Measurements from ENCODE around the gene LAMC2.

The LAMC2 gene

GRCh38 chr1:183263886-183264602, 78.0 kb downstream of the LAMC2 start:
- Histone ChIP-seq H3K36me3 (ENCODE audit: insufficient read depth) (no peaks in the 10 kb centered on the region), H3K4me3 (IDR thresholded peaks at IDR 0.05; ENCODE audit: insufficient read depth, low read depth, low read length) (no peak overlapping the region), H3K4me1 (ENCODE audit: low read depth, poor library complexity, severe bottlenecking) (no peaks in the 10 kb centered on the region), H3K27me3 (ENCODE audit: insufficient read depth, low read depth) (no peaks in the 10 kb centered on the region), H4K20me1 (ENCODE audit: insufficient read depth) (no peaks in the 10 kb centered on the region), H3K4me2 (no peak overlapping the region), H3K79me2 (ENCODE audit: insufficient read depth, low read depth) (no peaks in the 10 kb centered on the region), H3K9ac (no peak overlapping the region), H3K27ac (no peak overlapping the region), H2AFZ (ENCODE audit: low read depth) (no peak overlapping the region)
- TF ChIP-seq CTCF (conservative IDR thresholded peaks at IDR 0.05; ENCODE audit: low read depth, low read length): no peak

DNA sequence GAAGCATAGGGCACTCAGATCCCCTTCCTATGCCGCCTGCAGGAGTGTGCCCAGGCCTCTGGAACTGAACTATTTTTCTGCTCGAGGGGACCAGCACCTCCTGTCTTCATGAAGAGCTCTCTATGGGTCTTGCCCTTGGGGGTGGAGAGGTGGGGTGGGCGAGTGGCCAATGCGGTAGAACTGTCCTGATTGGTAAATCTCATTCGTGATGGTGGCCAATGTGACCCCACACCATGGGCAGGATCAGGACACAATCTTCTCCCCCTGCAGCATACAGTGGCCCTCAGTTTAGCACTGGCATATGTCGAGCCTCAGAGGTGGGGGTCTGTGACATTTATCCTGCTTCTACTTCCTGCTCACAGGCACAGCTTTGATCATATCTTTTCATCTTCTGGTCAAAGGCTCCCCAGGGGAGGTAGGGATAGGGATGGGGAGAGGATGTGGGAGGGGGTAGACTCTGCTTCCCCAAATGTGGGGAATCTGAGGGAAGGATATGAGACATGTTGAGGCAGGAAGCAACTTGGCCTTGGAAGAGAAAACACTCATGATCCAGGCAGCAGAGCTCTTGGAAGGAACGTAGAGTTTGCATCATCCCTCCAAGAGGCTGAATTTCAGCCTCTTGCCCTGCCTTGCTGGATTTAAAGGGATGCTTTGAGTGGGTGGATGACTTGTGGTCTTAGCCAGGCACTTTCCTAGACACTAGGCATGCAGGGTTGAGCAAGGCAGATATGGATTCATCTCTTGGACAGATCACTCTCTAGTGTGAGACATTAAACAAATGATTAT, 81.8 kb downstream of the LAMC2 start:
- Histone ChIP-seq H4K20me1 (ENCODE audit: insufficient read depth) (no peaks in the 10 kb centered on the region), H3K9ac (no peak overlapping the region), H3K36me3 (ENCODE audit: insufficient read depth) (no peaks in the 10 kb centered on the region), H3K27me3 (ENCODE audit: insufficient read depth, low read depth) (no peaks in the 10 kb centered on the region), H2AFZ (ENCODE audit: low read depth) (no peak overlapping the region), H3K4me2 (no peak overlapping the region), H3K79me2 (ENCODE audit: insufficient read depth, low read depth) (no peaks in the 10 kb centered on the region), H3K4me3 (IDR thresholded peaks at IDR 0.05; ENCODE audit: insufficient read depth, low read depth, low read length) (no peak overlapping the region), H3K27ac (no peak overlapping the region), H3K4me1 (ENCODE audit: low read depth, poor library complexity, severe bottlenecking) (no peaks in the 10 kb centered on the region)
- no peak for TF ChIP-seq CTCF (conservative IDR thresholded peaks at IDR 0.05; ENCODE audit: low read depth, low read length)

- Histone ChIP-seq H2AFZ (ENCODE audit: low read depth) (no peak overlapping the region), H3K79me2 (ENCODE audit: insufficient read depth, low read depth) (no peaks in the 10 kb centered on the region), H3K27ac (no peak overlapping the region), H3K4me3 (IDR thresholded peaks at IDR 0.05; ENCODE audit: insufficient read depth, low read depth, low read length) (no peak overlapping the region), H3K27me3 (ENCODE audit: insufficient read depth, low read depth) (no peaks in the 10 kb centered on the region), H4K20me1 (ENCODE audit: insufficient read depth) (no peaks in the 10 kb centered on the region), H3K4me2 (no peak overlapping the region), H3K36me3 (ENCODE audit: insufficient read depth) (no peaks in the 10 kb centered on the region), H3K9ac (no peak overlapping the region), H3K4me1 (ENCODE audit: low read depth, poor library complexity, severe bottlenecking) (no peaks in the 10 kb centered on the region)
- TF ChIP-seq CTCF (conservative IDR thresholded peaks at IDR 0.05; ENCODE audit: low read depth, low read length): no peak
Observed at GRCh38 chr1:183270541-183271141, 84.6 kb downstream of the LAMC2 start.

- no peaks in the 10 kb centered on the region for H3K4me1 ChIP-seq (ENCODE audit: low read depth, poor library complexity, severe bottlenecking)
- H2AFZ ChIP-seq (ENCODE audit: low read depth): no peak overlapping the region
- no peaks in the 10 kb centered on the region for H3K27me3 ChIP-seq (ENCODE audit: insufficient read depth, low read depth)
- no peak overlapping the region for H3K4me2 ChIP-seq
- no peak overlapping the region for H3K9ac ChIP-seq
- no peaks in the 10 kb centered on the region for H3K36me3 ChIP-seq (ENCODE audit: insufficient read depth)
- H4K20me1 ChIP-seq (ENCODE audit: insufficient read depth): no peaks in the 10 kb centered on the region
- H3K27ac ChIP-seq: no peak overlapping the region
- no peak for TF ChIP-seq CTCF (conservative IDR thresholded peaks at IDR 0.05; ENCODE audit: low read depth, low read length)
- H3K4me3 ChIP-seq (IDR thresholded peaks at IDR 0.05; ENCODE audit: insufficient read depth, low read depth, low read length): no peak overlapping the region
- H3K79me2 ChIP-seq (ENCODE audit: insufficient read depth, low read depth): no peaks in the 10 kb centered on the region
Observed at GRCh38 chr1:183272390-183272848, 86.4 kb downstream of the LAMC2 start.

Measured in KMS-11 (cell line).